Neuronal stem cell (in vitro differentiated cells): Measurements from ENCODE around the gene FRMD1.

Source experiments
- DNase-seq: peaks from one replicate; pipeline ENCODE4 v3.0.0-alpha.2; 2013; ENCODE audit warnings: low spot score
- H2AFZ ChIP-seq: one replicate; pipeline ENCODE4 v1.6.1; 2013; ENCODE audit warnings: mild to moderate bottlenecking, low read length, inconsistent platforms
- H2AK5ac ChIP-seq: 2 replicates; pipeline ENCODE4 v1.6.1; 2013; ENCODE audit warnings: low read depth, mild to moderate bottlenecking, inconsistent platforms, low read length, moderate library complexity, mixed read lengths
- H2BK120ac ChIP-seq: 2 replicates; pipeline ENCODE4 v1.6.1; 2013; ENCODE audit warnings: low read depth, mild to moderate bottlenecking, inconsistent platforms, low read length, moderate library complexity, mixed read lengths
- H2BK12ac ChIP-seq: one replicate; pipeline ENCODE4 v1.6.1; 2013; ENCODE audit warnings: low read length, inconsistent platforms
- H2BK15ac ChIP-seq: 2 replicates; pipeline ENCODE4 v1.6.1; 2013; ENCODE audit warnings: mild to moderate bottlenecking, low read length, inconsistent platforms, mixed read lengths
- H2BK5ac ChIP-seq: one replicate; pipeline ENCODE4 v1.6.1; 2013; ENCODE audit warnings: inconsistent platforms, mild to moderate bottlenecking, low read length, moderate library complexity
- H3K14ac ChIP-seq: one replicate; pipeline ENCODE4 v1.6.1; 2013; ENCODE audit warnings: low read length, inconsistent platforms
- H3K18ac ChIP-seq: 2 replicates; pipeline ENCODE4 v1.6.1; 2013; ENCODE audit warnings: low read length, inconsistent platforms
- H3K23ac ChIP-seq: 2 replicates; pipeline ENCODE4 v1.6.1; 2013; ENCODE audit warnings: low read depth, mild to moderate bottlenecking, mixed read lengths, low read length, inconsistent platforms; ENCODE audit not compliant: poor library complexity
- H3K27ac ChIP-seq: replicated peaks from 3 replicates; pipeline ENCODE4 v1.5.1; 2013; ENCODE audit warnings: low read length, inconsistent platforms
- H3K27me3 ChIP-seq, 3 experiments: 2 replicates each; pipeline ENCODE4 v1.6.1; 2013; ENCODE audit warnings: low read length in 3 of 3, mild to moderate bottlenecking in 2 of 3, inconsistent platforms in 1 of 3, low read depth in 1 of 3, mixed read lengths in 1 of 3, moderate library complexity in 1 of 3; ENCODE audit not compliant: control insufficient read depth in 3 of 3, insufficient read depth in 3 of 3
- H3K36me3 ChIP-seq, 2 donors: replicated peaks in 1 of 2; 2 replicates each; pipeline ENCODE4 v1.6.1; 2013; ENCODE audit warnings: low read length in 2 of 2; ENCODE audit not compliant: control insufficient read depth in 2 of 2, insufficient read depth in 2 of 2
- H3K4ac ChIP-seq: 2 replicates; pipeline ENCODE4 v1.6.1; 2013; ENCODE audit warnings: inconsistent platforms, mild to moderate bottlenecking, low read length, moderate library complexity
- H3K4me1 ChIP-seq, 2 donors: 1 replicate in 1 of 2; 2 replicates in 1 of 2; pipeline ENCODE4 v1.6.1; 2013; ENCODE audit warnings: low read length in 2 of 2, low read depth in 1 of 2; ENCODE audit not compliant: control insufficient read depth in 2 of 2, insufficient read depth in 1 of 2
- H3K4me2 ChIP-seq: one replicate; pipeline ENCODE4 v1.6.1; 2013; ENCODE audit warnings: mild to moderate bottlenecking, low read length, inconsistent platforms; ENCODE audit not compliant: insufficient read depth, poor library complexity, severe bottlenecking
- H3K4me3 ChIP-seq, 2 donors: 2 replicates each; pipeline ENCODE4 v1.5.1; 2013; ENCODE audit warnings: low read length in 2 of 2, mild to moderate bottlenecking in 2 of 2, inconsistent platforms in 1 of 2, moderate library complexity in 1 of 2
- H3K79me1 ChIP-seq: one replicate; pipeline ENCODE4 v1.6.1; 2013; ENCODE audit warnings: low read depth, mild to moderate bottlenecking, inconsistent platforms, low read length, moderate library complexity
- H3K9ac ChIP-seq: one replicate; pipeline ENCODE4 v1.6.1; 2013; ENCODE audit warnings: mild to moderate bottlenecking, low read depth, low read length, inconsistent platforms; ENCODE audit not compliant: poor library complexity
- H3K9me3 ChIP-seq, 2 donors: replicated peaks in 1 of 2; 2 replicates each; pipeline versions ENCODE3 to v1.6.1; 2013; ENCODE audit warnings: low read length in 2 of 2, mild to moderate bottlenecking in 2 of 2, inconsistent platforms in 1 of 2, low read depth in 1 of 2, mixed read lengths in 1 of 2, moderate library complexity in 1 of 2; ENCODE audit not compliant: control insufficient read depth in 2 of 2, insufficient read depth in 1 of 2
- H4K8ac ChIP-seq: one replicate; pipeline ENCODE4 v1.6.1; 2013; ENCODE audit warnings: low read depth, mild to moderate bottlenecking, inconsistent platforms, low read length, moderate library complexity
- H4K91ac ChIP-seq: one replicate; pipeline ENCODE4 v1.6.1; 2013; ENCODE audit warnings: low read length, low read depth, mild to moderate bottlenecking, inconsistent platforms; ENCODE audit not compliant: poor library complexity
- WGBS, 2 donors: extraction: QIAGEN DNeasy Blood & Tissue Kit; methylation state at CpG; one replicate each; pipeline ENCODE4 v1.1.7; 2013; ENCODE audit warnings: missing lambda C conversion rate in 2 of 2, mixed read lengths in 1 of 2; ENCODE audit not compliant: insufficient read length in 2 of 2, insufficient replicate concordance in 1 of 2; ENCODE audit errors: extremely low coverage in 2 of 2; 5-methylcytosine and 5-hydroxymethylcytosine counted together

FRMD1 gene

DNA sequence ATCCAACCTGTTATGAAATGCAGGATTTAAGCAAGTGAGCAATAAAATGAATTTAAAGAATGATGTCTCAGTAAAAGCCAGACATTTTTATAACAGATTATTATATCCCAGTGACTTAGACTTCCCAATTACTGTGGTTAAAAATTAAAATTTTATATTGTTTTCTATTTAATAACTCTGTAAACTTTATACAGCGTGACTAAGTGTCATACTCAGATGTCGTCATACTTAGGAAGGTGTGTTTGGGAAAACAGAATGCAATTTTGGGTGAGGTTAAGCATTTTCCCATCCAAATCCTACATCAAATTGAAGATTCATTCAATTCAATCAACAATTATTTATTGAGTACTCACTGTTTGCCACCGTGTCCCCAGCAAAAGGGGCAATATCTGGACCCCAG lies 31.4 kb upstream of the FRMD1 start:
- Histone ChIP-seq H2BK12ac (no peak overlapping the region), H3K4me2 (no peak overlapping the region), H3K79me1 (no peaks in the 10 kb centered on the region), H3K14ac (no peak overlapping the region), H4K91ac (no peak overlapping the region), H3K27ac (no peak overlapping the region), H3K9me3 (no peaks in the 10 kb centered on the region), H3K27me3 (no peaks in the 10 kb centered on the region), H3K36me3 (no peaks in the 10 kb centered on the region), H4K8ac (no peak overlapping the region), H3K4me1 (no peaks in the 10 kb centered on the region), H2AK5ac (no peak overlapping the region), H2BK15ac (no peak overlapping the region), H2BK5ac (no peak overlapping the region), H3K18ac (no peak overlapping the region), H3K4me3 (no peak overlapping the region), H3K4ac (no peak overlapping the region), H2BK120ac (no peak overlapping the region), H3K9ac (no peak overlapping the region), H3K23ac (no peak overlapping the region), H2AFZ (no peak overlapping the region)
- no CpG with 5 or more reads among the region's 3 CpGs for WGBS, 2 donors
- DNase-seq: no peak

DNA sequence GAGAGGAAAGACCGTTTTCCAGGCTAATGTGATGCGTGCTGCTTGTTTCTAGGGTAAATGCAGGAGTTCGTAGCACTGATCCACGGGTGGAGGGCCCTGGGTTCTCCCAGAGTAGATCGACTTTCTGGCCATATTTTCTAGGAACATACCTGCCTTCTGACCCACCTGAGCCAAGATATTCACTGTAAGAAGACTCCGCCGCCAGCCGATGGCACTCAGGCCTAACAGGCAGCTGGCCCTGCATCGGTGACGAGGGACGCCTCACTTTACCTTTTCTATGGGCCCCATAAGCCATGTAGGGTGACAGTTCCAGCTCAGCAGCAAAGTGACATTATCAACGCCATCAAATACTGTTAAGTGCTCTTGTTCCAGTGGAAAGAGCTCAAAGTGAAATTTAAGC lies 30.2 kb upstream of the FRMD1 start:
- no CpG with 5 or more reads among the region's 12 CpGs for WGBS, 2 donors
- Histone ChIP-seq H3K9ac (no peak overlapping the region), H3K79me1 (no peaks in the 10 kb centered on the region), H2AK5ac (no peak overlapping the region), H3K4me1 (no peaks in the 10 kb centered on the region), H4K8ac (no peak overlapping the region), H3K9me3 (no peaks in the 10 kb centered on the region), H3K4me3 (no peak overlapping the region), H3K36me3 (no peaks in the 10 kb centered on the region), H3K14ac (no peak overlapping the region), H2BK5ac (no peak overlapping the region), H3K18ac (no peak overlapping the region), H3K4ac (no peak overlapping the region), H3K27me3 (no peaks in the 10 kb centered on the region), H3K27ac (no peak overlapping the region), H2AFZ (no peak overlapping the region), H4K91ac (no peak overlapping the region), H2BK120ac (no peak overlapping the region), H3K4me2 (no peak overlapping the region), H3K23ac (no peak overlapping the region), H2BK12ac (no peak overlapping the region), H2BK15ac (no peak overlapping the region)
- DNase-seq: no peak

DNA sequence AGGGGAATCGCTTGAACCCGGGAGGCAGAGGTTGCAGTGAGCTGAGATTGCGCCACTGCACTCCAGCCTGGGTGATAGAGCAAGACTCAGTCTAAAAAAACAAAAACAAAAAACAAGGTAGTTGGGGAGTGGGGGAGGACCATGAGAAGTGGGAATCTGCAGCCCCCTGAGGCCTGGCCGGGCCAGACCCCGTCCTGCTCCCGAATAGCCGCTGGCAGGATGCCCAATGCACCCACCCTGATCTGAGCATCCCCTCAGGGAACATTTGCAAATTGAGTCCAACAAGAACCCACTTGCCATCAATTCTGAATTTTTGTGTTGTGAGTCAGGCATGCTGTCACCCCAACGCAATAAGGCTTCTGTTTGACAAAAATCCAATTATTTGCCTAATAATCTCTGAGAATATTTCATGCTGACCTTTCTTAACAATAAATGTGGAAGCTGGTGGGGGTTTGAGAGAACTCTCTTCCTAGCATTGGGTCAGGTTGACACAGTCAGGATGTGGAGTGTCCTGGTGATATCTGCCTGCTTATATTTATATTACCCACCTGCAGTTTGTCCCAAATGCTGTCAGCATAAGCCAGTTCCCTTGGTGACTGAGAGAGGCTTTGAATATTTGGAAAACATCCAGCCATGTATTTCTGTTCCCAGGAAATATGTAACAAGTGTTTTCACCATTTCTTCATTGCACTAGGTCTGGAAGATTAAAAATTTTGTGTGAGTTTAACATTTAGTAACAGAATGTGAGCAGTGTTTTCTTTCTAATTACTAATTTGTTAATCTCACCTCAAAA lies 28.4 kb upstream of the FRMD1 start:
- no peak overlapping the region for H2BK120ac ChIP-seq
- H3K27ac ChIP-seq: no peak overlapping the region
- peaks cover 0 to 2% (median 0%) of the 10 kb centered on the region in 3 experiments for H3K27me3 ChIP-seq
- no peak overlapping the region for H4K8ac ChIP-seq
- no peak overlapping the region for H2BK5ac ChIP-seq
- H3K9ac ChIP-seq: no peak overlapping the region
- no peak overlapping the region for H3K4me2 ChIP-seq
- no peaks in the 10 kb centered on the region for H3K9me3 ChIP-seq
- H3K4me3 ChIP-seq: no peak overlapping the region
- H2BK15ac ChIP-seq: no peak overlapping the region
- no peak overlapping the region for H2BK12ac ChIP-seq
- no peak overlapping the region for H4K91ac ChIP-seq
- H3K36me3 ChIP-seq: no peaks in the 10 kb centered on the region
- no peak overlapping the region for H3K14ac ChIP-seq
- H3K18ac ChIP-seq: no peak overlapping the region
- H3K79me1 ChIP-seq: no peaks in the 10 kb centered on the region
- DNase-seq: no peak
- no peak overlapping the region for H2AK5ac ChIP-seq
- no peak overlapping the region for H3K23ac ChIP-seq
- H3K4me1 ChIP-seq: no peaks in the 10 kb centered on the region
- WGBS, 2 donors: no CpG with 5 or more reads among the region's 8 CpGs
- H3K4ac ChIP-seq: no peak overlapping the region
- no peak overlapping the region for H2AFZ ChIP-seq

DNA sequence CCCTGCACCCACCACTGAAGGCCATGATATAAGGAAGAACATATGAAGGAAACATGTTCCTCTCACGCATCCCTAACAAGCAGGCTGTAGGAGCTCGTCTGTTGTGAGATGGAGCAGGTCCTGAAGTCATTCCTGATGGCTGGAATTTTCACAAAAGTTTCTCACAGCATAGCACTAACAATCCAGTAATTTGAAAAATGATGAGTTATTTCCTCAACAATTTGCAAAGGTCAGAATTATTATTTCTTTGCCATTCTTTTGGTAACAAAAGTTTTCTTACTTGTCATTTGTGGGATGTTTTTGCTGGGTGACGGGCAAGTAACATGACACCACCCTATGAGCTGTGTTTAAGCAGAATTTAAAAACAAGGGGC lies 27.6 kb upstream of the FRMD1 start:
- Histone ChIP-seq H4K91ac (no peak overlapping the region), H3K36me3 (no peaks in the 10 kb centered on the region), H3K23ac (no peak overlapping the region), H3K27me3 (peaks cover 0 to 9% (median 0%) of the 10 kb centered on the region in 3 experiments), H2BK120ac (no peak overlapping the region), H3K4me1 (no peaks in the 10 kb centered on the region), H2AK5ac (no peak overlapping the region), H3K4ac (no peak overlapping the region), H3K27ac (no peak overlapping the region), H3K9ac (no peak overlapping the region), H2BK5ac (no peak overlapping the region), H3K4me3 (no peak overlapping the region), H3K4me2 (no peak overlapping the region), H3K18ac (no peak overlapping the region), H2BK12ac (no peak overlapping the region), H2BK15ac (no peak overlapping the region), H3K79me1 (no peaks in the 10 kb centered on the region), H4K8ac (no peak overlapping the region), H3K14ac (no peak overlapping the region), H2AFZ (no peak overlapping the region), H3K9me3 (no peaks in the 10 kb centered on the region)
- WGBS, 2 donors: no CpG with 5 or more reads among the region's 3 CpGs
- DNase-seq: no peak
